Kidney epithelial cell (primary cell): Measurements from ENCODE around the gene GALNT17. TPM values are rescaled to one million over a fixed set of nuclear protein-coding genes. Genes with fewer than 3 reads are reported as not detected.

Experiments
- DNase-seq: peaks from one replicate; pipeline ENCODE4 v3.0.0-alpha.2; 2010; ENCODE audit warnings: low read depth
- H3K27me3 ChIP-seq: 2 replicates; pipeline ENCODE4 v1.6.0; 2011; ENCODE audit warnings: low read length; ENCODE audit not compliant: control insufficient read depth, insufficient read depth
- H3K36me3 ChIP-seq: 2 replicates; pipeline ENCODE4 v1.5.1; 2011; ENCODE audit warnings: low read length; ENCODE audit not compliant: control insufficient read depth, insufficient read depth
- H3K4me3 ChIP-seq: 2 replicates; pipeline ENCODE4 v1.5.1; 2011; ENCODE audit warnings: low read depth, mild to moderate bottlenecking, control low read depth, low read length
- CTCF ChIP-seq: IDR thresholded peaks from 2 replicates; pipeline ENCODE4 v1.5.1; 2011; ENCODE audit warnings: mild to moderate bottlenecking, moderate library complexity, low read length, control low read depth, inconsistent platforms; ENCODE audit not compliant: insufficient read depth, poor library complexity, severe bottlenecking
- total RNA-seq: library from RNA; depleted of rRNA; stranded (reverse); fragments of >200 nt; gene quantifications from 2 replicates; pipeline ENCODE4 v1.2.3, GENCODE V29; 2015

Gene GALNT17
- total RNA-seq, 1 donor from 2014 or later, result 3.3 TPM

GRCh38 chr7:71668572-71668971, 536.6 kb downstream of the GALNT17 start:
- Histone ChIP-seq H3K36me3 (no peaks in the 10 kb centered on the region), H3K4me3 (no peak overlapping the region), H3K27me3 (no peaks in the 10 kb centered on the region)
- no peak for TF ChIP-seq CTCF
- no peak for DNase-seq

- no peak overlapping the region for H3K4me3 ChIP-seq
- no peak for DNase-seq
- H3K36me3 ChIP-seq, result no peaks in the 10 kb centered on the region
- no peak for TF ChIP-seq CTCF
- no peaks in the 10 kb centered on the region for H3K27me3 ChIP-seq
Observed at GRCh38 chr7:71679480-71679879, 547.5 kb downstream of the GALNT17 start.

GRCh38 chr7:71682181-71682580, 550.2 kb downstream of the GALNT17 start:
- no peak overlapping the region for H3K4me3 ChIP-seq
- no peaks in the 10 kb centered on the region for H3K27me3 ChIP-seq
- H3K36me3 ChIP-seq, result no peaks in the 10 kb centered on the region

GRCh38 chr7:71682841-71683781, 551.2 kb downstream of the GALNT17 start:
- TF ChIP-seq CTCF, result no peak
- DNase-seq, result no peak
- H3K4me3 ChIP-seq, result no peak overlapping the region
- H3K27me3 ChIP-seq, result no peaks in the 10 kb centered on the region
- H3K36me3 ChIP-seq, result no peaks in the 10 kb centered on the region

More at GRCh38 chr7:71682181-71682580, 550.2 kb downstream of the GALNT17 start:
- TF ChIP-seq CTCF, result no peak
- no peak for DNase-seq

GRCh38 chr7:71687286-71687685, 555.3 kb downstream of the GALNT17 start:
- H3K4me3 ChIP-seq, result no peak overlapping the region
- no peaks in the 10 kb centered on the region for H3K36me3 ChIP-seq
- H3K27me3 ChIP-seq, result no peaks in the 10 kb centered on the region
- DNase-seq, result no peak
- TF ChIP-seq CTCF, result no peak
